Left ventricle myocardium inferior (tissue), 1 donor: Measurements from ENCODE around the gene IGFBP3. TPM values are rescaled to one million over a fixed set of nuclear protein-coding genes. Genes with fewer than 3 reads are reported as not detected.
"Not testable (repeated sequence)": the region's sequence is repeated elsewhere in the genome, so short reads cannot be mapped to it uniquely, and the experiment has no call there.

Experiments
- DNase-seq: peaks from one replicate; pipeline ENCODE4 v3.0.0-alpha.2; 2020
- H3K27ac ChIP-seq: fragments of 200-600 bp; replicated peaks from 2 replicates; pipeline ENCODE4 v1.8.0; 2021
- H3K27me3 ChIP-seq: fragments of 200-600 bp; 2 replicates; pipeline ENCODE4 v1.8.0; 2021; ENCODE audit warnings: low read depth
- H3K36me3 ChIP-seq: fragments of 200-600 bp; 2 replicates; pipeline ENCODE4 v1.8.0; 2021
- H3K4me1 ChIP-seq: fragments of 200-600 bp; 2 replicates; pipeline ENCODE4 v1.8.0; 2021
- H3K4me3 ChIP-seq: fragments of 200-600 bp; 2 replicates; pipeline ENCODE4 v1.8.0; 2021; ENCODE audit warnings: mild to moderate bottlenecking, moderate library complexity
- H3K9me3 ChIP-seq: fragments of 200-600 bp; replicated peaks from 2 replicates; pipeline ENCODE4 v1.8.0; 2021
- CTCF ChIP-seq: fragments of 200-600 bp; IDR thresholded peaks from 2 replicates; pipeline ENCODE4 v1.8.0; 2021; ENCODE audit warnings: antibody characterized with exemption, mild to moderate bottlenecking, borderline replicate concordance
- intact Hi-C: fragments of 100-400 bp; cut with micrococcal nuclease; formaldehyde crosslinking; loops from one replicate; pipeline ENCODE4 v1.11.0; 2022
- total RNA-seq: library from RNA; stranded (reverse); fragmentation: NEBNext Ultra II Directional; extraction: Animal tissue kit (Norgen Biotek cat#: 25700); gene quantifications from one replicate; pipeline ENCODE4 v1.2.1, GENCODE V29; 2021
- donor health status: DM: no; HTN: yes; CAD: no; lungs with severe emphysema.

Gene IGFBP3
- total RNA-seq, 1 donor from 2014 or later: 60.8 TPM

GRCh38 chr7:45967591-45968157 is 46.6 kb upstream of the IGFBP3 start:
- Histone ChIP-seq H3K36me3 (no peaks in the 10 kb centered on the region), H3K4me1 (no peaks in the 10 kb centered on the region), H3K27ac (no peak overlapping the region), H3K27me3 (no peaks in the 10 kb centered on the region), H3K4me3 (no peak overlapping the region), H3K9me3 (no peaks in the 10 kb centered on the region)
- intact Hi-C loops: no loop called here
- no peak for TF ChIP-seq CTCF
- no peak for DNase-seq

DNA sequence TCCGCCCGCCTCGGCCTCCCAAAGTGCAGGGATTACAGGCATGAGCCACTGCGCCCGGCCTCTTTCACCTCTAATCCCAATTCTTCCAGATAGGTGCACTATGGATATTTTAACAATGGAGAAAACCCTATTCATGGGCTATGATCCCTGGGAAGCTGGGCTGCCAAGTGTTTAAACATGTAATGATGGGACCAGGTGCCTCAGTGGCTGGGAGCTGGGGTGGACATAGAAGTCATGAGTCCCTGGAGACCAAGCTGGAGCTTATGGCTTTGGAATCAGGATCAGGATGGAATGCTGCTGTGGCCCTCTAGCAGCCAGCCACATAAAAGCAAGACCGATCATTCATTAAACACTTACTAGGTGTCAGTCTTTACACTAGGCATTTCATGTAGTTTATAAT is 41.8 kb upstream of the IGFBP3 start:
- TF ChIP-seq CTCF: no peak
- no peak overlapping the region for H3K4me3 ChIP-seq
- DNase-seq: no peak
- no peak overlapping the region for H3K27ac ChIP-seq
- intact Hi-C loops: no loop called here
- no peaks in the 10 kb centered on the region for H3K36me3 ChIP-seq
- no peaks in the 10 kb centered on the region for H3K4me1 ChIP-seq
- H3K9me3 ChIP-seq: no peaks in the 10 kb centered on the region
- no peaks in the 10 kb centered on the region for H3K27me3 ChIP-seq

- DNase-seq: no peak
- Histone ChIP-seq H3K27ac (no peak overlapping the region), H3K27me3 (no peaks in the 10 kb centered on the region), H3K9me3 (peaks cover 19% of the 10 kb centered on the region), H3K4me1 (no peaks in the 10 kb centered on the region), H3K4me3 (no peak overlapping the region), H3K36me3 (no peaks in the 10 kb centered on the region)
- intact Hi-C loops: no loop called here
- no peak for TF ChIP-seq CTCF
Measured at GRCh38 chr7:45957721-45958120, 36.6 kb upstream of the IGFBP3 start.

GRCh38 chr7:45955286-45955685 is 34.2 kb upstream of the IGFBP3 start:
- H3K27ac ChIP-seq: no peak overlapping the region
- intact Hi-C loops: no loop called here
- no peak for TF ChIP-seq CTCF
- H3K36me3 ChIP-seq: no peaks in the 10 kb centered on the region
- H3K27me3 ChIP-seq: no peaks in the 10 kb centered on the region
- no peak overlapping the region for H3K4me3 ChIP-seq
- peaks cover 19% of the 10 kb centered on the region for H3K9me3 ChIP-seq
- no peak for DNase-seq
- H3K4me1 ChIP-seq: no peaks in the 10 kb centered on the region

- H3K27ac ChIP-seq, H3K4me3 ChIP-seq, H3K27me3 ChIP-seq, H3K4me1 ChIP-seq, intact Hi-C loops, H3K36me3 ChIP-seq, DNase-seq: not testable (repeated sequence)
- peaks cover 19% of the 10 kb centered on the region for H3K9me3 ChIP-seq
Measured at GRCh38 chr7:45953055-45953454, 32.0 kb upstream of the IGFBP3 start.

DNA sequence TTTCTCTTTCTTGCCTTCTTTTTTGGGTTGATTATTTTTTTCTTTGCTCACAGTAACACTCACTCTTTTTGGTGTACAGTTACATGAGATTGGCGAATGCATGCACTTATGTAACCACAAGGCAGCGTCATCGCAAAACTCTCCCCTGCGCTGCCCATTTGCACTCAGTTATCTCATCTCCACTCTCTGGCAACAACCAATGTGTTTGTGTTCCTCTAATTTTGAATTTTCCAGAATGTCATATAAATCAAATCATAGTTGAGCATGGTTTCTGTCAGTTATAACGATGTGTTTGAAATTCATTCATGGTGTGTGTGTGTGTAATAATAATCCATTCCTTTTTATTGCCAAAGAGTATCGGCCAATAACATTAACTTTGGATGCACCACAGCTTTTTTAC is 23.0 kb upstream of the IGFBP3 start:
- TF ChIP-seq CTCF: no peak
- Histone ChIP-seq H3K9me3 (no peaks in the 10 kb centered on the region), H3K4me1 (no peaks in the 10 kb centered on the region), H3K27me3 (no peaks in the 10 kb centered on the region), H3K4me3 (no peak overlapping the region), H3K27ac (no peak overlapping the region), H3K36me3 (no peaks in the 10 kb centered on the region)
- no peak for DNase-seq
- intact Hi-C loops: no loop called here
